Measurements from ENCODE around the gene AKAP8L. TPM values are rescaled to one million over a fixed set of nuclear protein-coding genes. Genes with fewer than 3 reads are reported as not detected.

AKAP8L gene
- total RNA-seq, 4 donors from 2014 or later = 52.8 to 87.8 (median 69.4) TPM

DNA sequence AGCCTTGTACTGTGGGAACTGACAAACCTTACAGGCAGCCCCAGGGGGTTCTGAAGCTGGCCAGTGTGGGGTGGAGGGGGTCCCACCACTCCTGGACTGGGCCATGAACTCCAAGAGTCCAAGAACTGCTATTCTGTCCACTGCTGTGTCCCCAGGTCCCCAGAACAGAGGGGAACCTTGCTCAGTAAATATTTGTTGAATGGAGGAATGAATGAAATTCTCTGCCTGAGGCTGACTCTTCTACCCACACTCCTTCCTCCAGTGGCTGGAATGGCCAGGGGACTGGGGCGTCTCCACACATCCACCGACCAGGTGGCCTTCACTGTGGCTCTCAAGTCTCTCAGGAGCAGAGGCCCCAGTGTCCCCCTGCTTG is 19.3 kb upstream of the AKAP8L start:
- 100% methylated on average over 1 of the region's 2 CpGs for WGBS
- TF ChIP-seq POLR2AphosphoS5 (IDR thresholded peaks at IDR 0.05) (no peak), POLR2A (IDR thresholded peaks at IDR 0.05; ENCODE audit: low read depth) (no peak), EP300 (IDR thresholded peaks at IDR 0.05) (no peak)
- TF ChIP-seq, protein P1, sequence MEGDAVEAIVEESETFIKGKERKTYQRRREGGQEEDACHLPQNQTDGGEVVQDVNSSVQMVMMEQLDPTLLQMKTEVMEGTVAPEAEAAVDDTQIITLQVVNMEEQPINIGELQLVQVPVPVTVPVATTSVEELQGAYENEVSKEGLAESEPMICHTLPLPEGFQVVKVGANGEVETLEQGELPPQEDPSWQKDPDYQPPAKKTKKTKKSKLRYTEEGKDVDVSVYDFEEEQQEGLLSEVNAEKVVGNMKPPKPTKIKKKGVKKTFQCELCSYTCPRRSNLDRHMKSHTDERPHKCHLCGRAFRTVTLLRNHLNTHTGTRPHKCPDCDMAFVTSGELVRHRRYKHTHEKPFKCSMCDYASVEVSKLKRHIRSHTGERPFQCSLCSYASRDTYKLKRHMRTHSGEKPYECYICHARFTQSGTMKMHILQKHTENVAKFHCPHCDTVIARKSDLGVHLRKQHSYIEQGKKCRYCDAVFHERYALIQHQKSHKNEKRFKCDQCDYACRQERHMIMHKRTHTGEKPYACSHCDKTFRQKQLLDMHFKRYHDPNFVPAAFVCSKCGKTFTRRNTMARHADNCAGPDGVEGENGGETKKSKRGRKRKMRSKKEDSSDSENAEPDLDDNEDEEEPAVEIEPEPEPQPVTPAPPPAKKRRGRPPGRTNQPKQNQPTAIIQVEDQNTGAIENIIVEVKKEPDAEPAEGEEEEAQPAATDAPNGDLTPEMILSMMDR (IDR thresholded peaks at IDR 0.05) = no peak
- intact Hi-C loops (cut with DNase I) = no loop called here
- Histone ChIP-seq H3K27me3 (no peaks in the 10 kb centered on the region), H3K4me1 (peaks cover 10 to 39% (median 35%) of the 10 kb centered on the region in 4 donors), H3K4me3 (no peak overlapping the region), H3K36me3 (peaks cover 0 to 26% (median 19%) of the 10 kb centered on the region in 4 donors), H3K9me3 (no peaks in the 10 kb centered on the region), H3K27ac (replicated peaks in 1 of 4) (peak overlapping the region; percentile 66 to 78 (median 74))
- no peak for DNase-seq (ENCODE audit: extremely low spot score)

DNA sequence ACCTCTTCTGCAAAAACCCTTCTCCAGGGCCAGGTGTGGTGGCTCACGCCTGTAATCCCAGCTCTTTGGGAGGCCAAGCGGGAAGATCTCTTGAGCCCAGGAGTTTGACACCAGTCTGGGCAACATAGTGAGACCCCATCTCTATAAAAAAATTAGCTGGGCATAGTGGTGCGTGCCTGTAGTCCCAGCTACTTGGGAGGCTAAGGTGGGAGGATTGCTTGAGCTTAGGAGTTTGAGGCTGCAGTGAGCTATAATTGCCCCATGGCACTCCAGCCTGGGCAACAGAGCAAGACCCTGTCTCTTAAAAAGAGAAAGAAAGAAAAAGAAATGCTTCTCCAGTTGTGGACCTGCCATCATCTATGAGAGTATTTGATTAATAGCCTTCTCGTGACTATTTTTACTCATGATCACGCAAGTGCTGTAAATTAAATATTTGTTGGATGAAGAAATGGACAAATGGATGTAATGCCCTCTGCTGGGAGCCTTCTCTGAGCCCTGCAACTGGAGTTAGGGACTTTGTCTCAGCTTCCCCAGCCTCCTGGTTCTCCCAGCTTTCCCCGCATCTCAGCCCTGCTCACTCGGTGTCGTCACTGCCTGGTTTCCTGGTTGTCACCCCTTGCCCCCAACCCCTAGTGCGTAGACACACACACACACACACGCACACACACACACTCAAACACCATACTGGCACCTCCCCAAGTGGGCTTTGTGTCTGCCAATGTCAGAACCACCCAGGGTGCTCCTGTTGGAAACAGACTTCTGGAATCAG is 18.8 kb upstream of the AKAP8L start:
- Histone ChIP-seq H3K4me1 (peaks cover 10 to 43% (median 38%) of the 10 kb centered on the region in 4 donors), H3K36me3 (peaks cover 0 to 26% (median 19%) of the 10 kb centered on the region in 4 donors), H3K4me3 (peak overlapping the region in 1 of 4 donors; percentile 2), H3K9me3 (no peaks in the 10 kb centered on the region), H3K27ac (replicated peaks in 1 of 4) (peak overlapping the region; percentile 66 to 78 (median 74)), H3K27me3 (no peaks in the 10 kb centered on the region)
- WGBS = 51% methylated on average over 8 of the region's 10 CpGs
- DNase-seq (ENCODE audit: extremely low spot score) = no peak
- intact Hi-C loops (cut with DNase I) = no loop called here
- TF ChIP-seq POLR2AphosphoS5 (IDR thresholded peaks at IDR 0.05) = peak; percentile 28 to 53
- no peak for TF ChIP-seq POLR2A (IDR thresholded peaks at IDR 0.05; ENCODE audit: low read depth)
- TF ChIP-seq, protein P1 (IDR thresholded peaks at IDR 0.05) = peak; percentile 49 to 53 (median 52)
- TF ChIP-seq EP300 (IDR thresholded peaks at IDR 0.05) = no peak

DNA sequence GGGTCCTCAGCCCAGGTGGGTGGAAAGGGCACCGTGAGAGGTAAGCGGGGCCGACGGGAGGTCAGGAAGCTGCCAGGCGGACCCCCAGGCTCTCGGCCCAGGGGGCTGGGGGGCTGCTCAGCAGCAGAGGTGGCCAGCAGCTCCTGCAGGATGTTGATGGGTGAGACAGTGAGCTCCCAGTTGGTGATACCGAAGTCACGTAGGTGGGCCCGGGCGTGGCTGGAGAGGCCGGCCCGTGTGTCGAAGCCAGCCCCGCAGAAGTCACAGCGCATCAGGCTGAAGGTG is 18.0 kb upstream of the AKAP8L start:
- no peaks in the 10 kb centered on the region for H3K27me3 ChIP-seq
- H3K36me3 ChIP-seq = peaks cover 0 to 26% (median 19%) of the 10 kb centered on the region in 4 donors
- H3K4me1 ChIP-seq = peaks cover 11 to 46% (median 41%) of the 10 kb centered on the region in 4 donors
- peak overlapping the region; percentile 66 to 78 (median 74) for H3K27ac ChIP-seq (replicated peaks in 1 of 4)
- H3K4me3 ChIP-seq = no peak overlapping the region
- WGBS = 88% methylated on average over 5 of the region's 15 CpGs
- no peaks in the 10 kb centered on the region for H3K9me3 ChIP-seq
- intact Hi-C loops (cut with DNase I) = no loop called here
- TF ChIP-seq POLR2AphosphoS5 (IDR thresholded peaks at IDR 0.05) = no peak
- TF ChIP-seq POLR2A (IDR thresholded peaks at IDR 0.05; ENCODE audit: low read depth) = no peak
- TF ChIP-seq, protein P1 (IDR thresholded peaks at IDR 0.05) = no peak
- TF ChIP-seq EP300 (IDR thresholded peaks at IDR 0.05) = no peak
- DNase-seq (ENCODE audit: extremely low spot score) = no peak

DNA sequence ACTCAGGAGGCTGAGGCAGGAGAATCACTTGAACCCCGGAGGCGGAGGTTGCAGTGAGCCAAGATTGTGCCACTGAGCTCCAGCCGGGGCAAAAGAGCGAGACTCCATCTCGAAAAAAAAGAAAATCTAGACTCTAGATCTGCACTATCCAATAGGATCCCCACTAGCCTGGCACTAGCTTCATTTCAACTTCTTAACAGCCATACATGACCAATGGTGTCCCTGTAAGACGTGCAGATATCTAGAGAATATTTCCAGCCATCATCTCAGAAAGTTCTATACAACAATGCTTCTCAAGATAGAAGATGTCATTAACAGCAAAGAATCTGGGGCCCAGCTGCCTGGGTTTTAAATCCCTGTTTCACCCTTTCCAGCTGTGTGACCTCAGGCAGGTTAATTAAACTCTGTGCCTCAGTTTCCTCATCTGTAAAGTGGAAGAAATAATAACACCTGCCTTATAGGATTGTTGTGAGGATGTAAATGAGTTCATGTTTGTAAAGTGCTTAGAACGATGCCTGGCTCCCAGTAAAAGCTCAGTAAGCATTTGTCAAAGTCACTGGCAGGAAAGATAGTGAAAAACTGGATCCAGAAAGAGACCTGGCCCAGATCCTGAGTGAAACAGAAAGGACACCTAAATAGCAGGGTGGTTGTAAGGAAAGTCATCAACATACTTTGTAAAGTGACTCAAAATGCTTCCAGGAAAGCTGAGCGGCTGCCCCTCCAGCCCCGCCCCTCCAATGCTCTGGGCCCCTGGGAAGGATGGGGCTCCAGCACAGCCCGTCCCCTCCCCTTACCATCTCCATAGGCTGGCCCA is 17.4 kb upstream of the AKAP8L start:
- Histone ChIP-seq H3K4me3 (no peak overlapping the region), H3K27ac (replicated peaks in 1 of 4) (peak overlapping the region; percentile 66 to 78 (median 74)), H3K4me1 (peaks cover 16 to 51% (median 46%) of the 10 kb centered on the region in 4 donors), H3K9me3 (no peaks in the 10 kb centered on the region), H3K27me3 (no peaks in the 10 kb centered on the region), H3K36me3 (peaks cover 0 to 26% (median 19%) of the 10 kb centered on the region in 4 donors)
- intact Hi-C loops (cut with DNase I) = no loop called here
- TF ChIP-seq POLR2A (IDR thresholded peaks at IDR 0.05; ENCODE audit: low read depth) (no peak), EP300 (IDR thresholded peaks at IDR 0.05) (no peak), POLR2AphosphoS5 (IDR thresholded peaks at IDR 0.05) (no peak)
- TF ChIP-seq, protein P1 (IDR thresholded peaks at IDR 0.05) = no peak
- WGBS = 79% methylated on average over 10 of the region's 10 CpGs
- no peak for DNase-seq (ENCODE audit: extremely low spot score)

Measured in esophagus muscularis mucosa (tissue), 4 donors.